ENCODE data around the gene NDFIP1.
"Not testable (repeated sequence)": the region's sequence is repeated elsewhere in the genome, so short reads cannot be mapped to it uniquely, and the experiment has no call there.

Gene NDFIP1

DNA sequence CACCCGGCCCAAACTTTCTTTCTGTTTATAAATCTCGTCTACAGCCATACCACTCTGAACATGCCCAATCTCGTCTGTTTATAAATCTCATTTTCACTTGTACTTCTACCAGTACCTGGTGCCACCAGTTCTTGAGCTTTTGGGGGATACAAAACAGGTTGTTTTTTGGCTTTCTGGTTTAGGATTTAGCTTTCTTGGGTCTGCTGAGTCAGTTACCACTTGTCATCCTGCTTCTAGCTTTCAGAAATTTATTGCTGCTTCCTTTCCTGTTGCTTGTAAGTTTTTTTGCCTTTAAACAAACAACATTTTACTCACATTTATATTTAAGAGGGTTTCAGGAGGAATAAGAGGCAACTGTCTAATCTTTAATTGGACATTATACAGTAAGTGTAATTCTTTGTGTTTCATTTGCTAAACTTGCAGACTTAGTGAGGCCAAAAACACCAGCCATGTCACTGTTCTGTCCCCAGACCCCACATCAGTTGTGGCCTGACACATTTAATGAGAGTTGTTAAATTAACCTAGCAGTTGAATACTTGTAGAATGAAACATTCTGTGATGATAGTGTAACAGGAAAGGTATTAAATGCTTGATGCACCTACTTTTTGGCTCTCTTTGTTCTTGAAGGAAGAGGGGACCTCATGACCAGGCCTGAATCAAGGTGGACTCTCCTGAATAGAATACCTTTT is 11.8 kb downstream of the NDFIP1 start:
- no peak for FAIRE-seq

- FAIRE-seq: no peak
These were observed 13.5 kb downstream of the NDFIP1 start for GRCh38 chr5:142122121-142122520.

- FAIRE-seq: no peak
These were observed 16.8 kb downstream of the NDFIP1 start for GRCh38 chr5:142125378-142125777.

DNA sequence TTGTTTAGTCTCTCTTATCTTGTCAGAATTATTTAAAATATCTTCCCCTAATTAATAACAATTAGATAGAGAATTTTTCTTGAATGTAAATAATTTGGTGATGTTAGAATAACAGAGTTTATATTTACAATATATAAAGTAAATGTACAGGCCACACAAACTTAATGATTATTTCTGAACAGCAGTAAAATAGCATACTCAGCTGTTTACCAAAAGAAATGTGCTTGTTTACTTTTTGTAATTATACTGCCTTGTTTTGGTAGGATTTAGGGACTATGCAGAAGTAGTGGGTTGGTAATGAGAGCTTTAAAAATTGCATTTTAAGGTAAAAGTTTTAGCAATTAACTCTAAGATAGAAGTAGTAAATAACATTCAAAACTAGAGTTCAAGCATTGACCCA is 17.4 kb downstream of the NDFIP1 start:
- FAIRE-seq: peak; percentile 12

GRCh38 chr5:142128675-142129208 is 20.2 kb downstream of the NDFIP1 start:
- FAIRE-seq: no peak

DNA sequence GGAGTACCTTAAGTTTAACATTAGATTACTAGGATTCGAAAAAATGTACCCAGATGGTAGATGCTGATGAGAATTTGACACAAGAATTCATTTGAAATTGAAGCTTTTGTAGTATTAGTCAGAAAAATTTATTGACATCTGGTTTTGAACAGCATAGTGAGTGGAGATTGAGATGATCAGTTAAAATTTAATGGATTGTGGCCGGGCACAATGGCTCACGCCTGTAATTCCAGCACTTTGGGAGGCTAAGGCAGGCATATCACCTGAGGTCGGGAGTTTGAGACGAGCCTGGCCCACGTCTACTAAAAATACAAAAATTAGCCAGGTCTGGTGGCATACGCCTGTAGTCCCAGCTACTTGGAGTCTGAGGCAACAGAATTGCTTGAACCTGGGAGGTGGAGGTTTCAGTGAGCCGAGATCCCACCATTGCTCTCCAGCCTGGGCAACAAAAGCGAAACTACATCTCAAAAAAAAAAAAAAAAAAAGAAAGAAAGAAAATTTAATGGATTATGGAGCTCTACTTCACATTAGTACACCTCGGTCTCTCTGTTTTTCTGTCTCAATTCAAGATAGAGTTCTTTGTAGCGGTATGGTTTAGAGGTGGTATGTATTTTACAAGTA is 21.0 kb downstream of the NDFIP1 start:
- FAIRE-seq: no peak

GRCh38 chr5:142131394-142131793 is 22.8 kb downstream of the NDFIP1 start:
- FAIRE-seq: no peak

- no peak for FAIRE-seq
These were observed 24.3 kb downstream of the NDFIP1 start for GRCh38 chr5:142132916-142133315.

DNA sequence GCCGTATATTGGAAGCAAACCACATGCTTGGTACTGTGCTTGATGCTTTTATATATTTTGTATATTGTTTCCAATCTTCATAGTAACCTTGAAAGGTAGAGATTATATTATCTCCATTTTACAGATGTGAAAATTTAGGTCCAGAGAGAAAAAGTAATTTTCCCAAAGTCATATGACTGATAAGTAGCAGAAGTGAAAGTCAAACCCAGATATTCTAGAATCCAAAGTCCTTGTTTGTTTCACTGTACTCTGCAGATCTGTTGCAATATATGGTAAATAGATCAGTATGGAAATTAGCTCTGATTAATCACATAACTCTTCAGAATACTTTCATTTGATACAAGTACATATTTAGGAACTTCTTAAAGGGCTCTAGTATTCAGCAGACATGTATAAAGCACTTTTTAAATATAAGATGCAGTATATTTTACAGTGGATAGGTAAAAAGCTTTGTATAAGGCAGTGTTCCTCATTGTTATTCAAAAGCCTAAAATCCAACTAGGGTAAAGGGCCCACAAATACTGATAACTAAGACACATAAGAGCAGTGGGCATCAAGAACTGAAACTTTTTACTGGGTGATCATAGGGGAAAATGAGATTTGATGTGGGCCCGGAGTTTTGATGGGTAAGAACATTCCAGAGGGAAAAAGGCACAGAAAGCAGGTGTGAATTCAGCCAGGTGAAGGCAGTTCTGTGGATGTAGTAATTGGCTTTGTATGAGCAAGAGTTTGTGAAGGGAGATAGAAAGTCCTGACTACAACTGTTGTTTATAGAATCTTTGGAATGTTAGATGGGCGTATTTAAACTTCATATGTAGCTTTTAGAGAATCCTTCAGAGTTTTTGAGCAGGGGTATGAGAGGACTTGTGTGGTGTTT is 25.0 kb downstream of the NDFIP1 start:
- FAIRE-seq: no peak

GRCh38 chr5:142134331-142135010 is 25.9 kb downstream of the NDFIP1 start:
- peak; percentile 21 for FAIRE-seq

GRCh38 chr5:142141463-142141862 is 32.9 kb downstream of the NDFIP1 start:
- no peak for FAIRE-seq

- peak; percentile 35 for FAIRE-seq
These were observed 35.3 kb downstream of the NDFIP1 start for GRCh38 chr5:142143878-142144277.

DNA sequence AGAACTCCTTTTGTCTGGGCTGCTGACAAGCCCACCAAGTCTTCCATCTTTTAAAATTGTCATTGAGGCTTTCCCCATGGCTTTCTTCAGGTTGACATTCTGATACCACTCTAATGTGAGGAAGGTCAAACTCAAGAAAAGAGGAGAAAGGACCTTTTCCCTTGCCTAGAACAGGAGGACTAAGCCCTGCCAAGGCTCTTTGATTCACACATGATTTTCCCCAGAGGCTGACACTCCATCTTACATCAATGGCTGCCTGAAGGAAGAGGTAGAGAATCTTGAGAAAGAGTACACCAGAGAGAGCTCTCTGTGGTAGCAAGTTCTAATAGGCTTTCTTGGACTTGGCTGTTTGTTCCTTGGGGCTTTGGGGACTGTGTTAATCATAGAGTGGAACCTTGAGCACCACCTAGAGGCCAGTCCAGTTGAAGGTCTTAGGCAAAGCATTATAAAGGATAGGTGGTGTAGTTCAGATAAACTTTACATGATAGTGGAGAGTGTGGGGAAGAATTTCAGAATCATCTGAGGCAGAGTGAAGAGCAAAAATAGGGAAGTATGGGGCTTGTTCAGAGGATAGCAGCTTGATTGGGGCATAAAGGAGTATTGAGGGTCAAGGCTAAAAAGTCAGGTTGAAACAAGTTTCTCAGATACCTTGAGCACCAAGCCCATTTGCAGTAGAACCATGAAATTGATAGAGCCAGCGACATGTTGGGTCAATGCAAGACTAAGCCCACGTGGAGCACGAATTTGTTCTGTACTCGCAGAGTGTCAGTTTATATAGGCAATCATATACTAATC is 36.7 kb downstream of the NDFIP1 start:
- peak; percentile 21 for FAIRE-seq

DNA sequence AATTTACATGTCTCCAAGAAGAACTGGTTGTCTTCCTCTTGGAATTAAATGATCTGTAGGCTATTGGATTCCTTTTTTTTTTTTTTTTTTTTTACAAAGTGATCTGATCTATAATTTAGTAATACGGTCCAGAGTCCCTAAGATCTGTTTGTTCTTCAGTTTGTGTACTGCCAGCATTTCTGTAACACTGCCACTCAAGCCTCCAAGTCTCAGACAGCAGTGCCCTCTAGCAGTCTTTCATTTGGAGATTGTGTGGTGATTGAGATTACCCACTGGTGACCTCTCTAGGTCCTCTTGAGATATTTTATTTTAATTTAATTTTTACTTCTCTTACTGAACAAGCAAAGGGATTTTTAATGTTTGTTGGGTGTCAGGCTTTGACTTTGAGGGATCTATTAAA is 40.8 kb downstream of the NDFIP1 start:
- FAIRE-seq: no peak

GRCh38 chr5:142150431-142150830 is 41.9 kb downstream of the NDFIP1 start:
- FAIRE-seq: no peak

GRCh38 chr5:142151436-142152383 is 43.1 kb downstream of the NDFIP1 start:
- FAIRE-seq: peak; percentile 87

GRCh38 chr5:142152384-142152732 is 43.8 kb downstream of the NDFIP1 start:
- no peak for FAIRE-seq

DNA sequence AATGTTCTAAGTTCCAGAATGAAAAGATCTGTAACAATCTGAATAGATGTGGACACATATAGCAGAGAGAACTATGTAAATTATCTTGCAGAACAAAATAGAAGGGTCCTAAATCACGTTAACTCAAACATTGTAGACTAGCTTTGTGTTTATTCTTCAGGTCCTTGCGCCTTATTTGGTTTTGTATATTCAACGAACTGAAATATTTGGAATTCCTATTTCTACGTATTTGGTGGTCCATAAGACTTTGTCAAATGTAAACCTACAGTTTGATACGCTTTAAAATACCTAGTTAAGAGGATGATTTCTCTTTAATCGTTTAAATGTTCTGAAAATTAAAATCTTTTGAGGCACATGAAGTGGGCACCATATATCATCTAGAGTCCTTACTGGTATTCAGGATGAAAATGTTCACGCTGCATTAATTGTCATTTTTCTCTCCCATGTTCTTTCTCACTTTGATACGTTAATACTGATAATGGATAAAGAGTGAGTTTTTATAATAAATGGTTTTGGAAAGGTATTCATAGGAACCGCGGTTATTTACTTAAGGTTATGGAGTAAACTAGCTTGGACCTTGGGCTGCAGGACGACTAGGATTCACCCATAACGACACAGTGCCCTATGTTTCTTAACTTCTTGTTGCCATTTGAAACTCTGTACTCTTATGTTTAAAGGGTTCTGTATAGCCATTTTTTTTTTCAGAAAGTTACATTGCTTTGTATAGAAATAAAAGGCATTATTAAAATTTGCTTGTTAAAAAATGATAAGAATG is 45.3 kb downstream of the NDFIP1 start:
- no peak for FAIRE-seq

DNA sequence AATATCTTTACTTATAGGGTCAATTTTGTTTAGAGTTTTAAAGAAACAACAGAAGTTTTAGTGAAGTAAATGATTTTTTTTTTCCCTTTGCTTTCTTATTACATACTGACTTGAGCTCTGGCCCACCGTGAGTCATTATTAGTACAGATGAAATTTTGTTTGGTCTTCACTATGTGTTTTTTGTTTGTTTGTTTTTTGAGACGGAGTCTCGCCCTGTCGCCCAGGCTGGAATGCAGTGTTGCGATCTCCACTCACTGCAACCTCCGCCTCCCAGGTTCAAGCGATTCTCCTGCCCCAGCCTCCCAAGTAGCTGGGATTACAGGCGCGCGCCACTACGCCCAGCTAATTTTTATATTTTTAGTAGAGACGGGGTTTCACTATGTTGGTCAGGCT is 45.9 kb downstream of the NDFIP1 start:
- not testable (repeated sequence) for FAIRE-seq

DNA sequence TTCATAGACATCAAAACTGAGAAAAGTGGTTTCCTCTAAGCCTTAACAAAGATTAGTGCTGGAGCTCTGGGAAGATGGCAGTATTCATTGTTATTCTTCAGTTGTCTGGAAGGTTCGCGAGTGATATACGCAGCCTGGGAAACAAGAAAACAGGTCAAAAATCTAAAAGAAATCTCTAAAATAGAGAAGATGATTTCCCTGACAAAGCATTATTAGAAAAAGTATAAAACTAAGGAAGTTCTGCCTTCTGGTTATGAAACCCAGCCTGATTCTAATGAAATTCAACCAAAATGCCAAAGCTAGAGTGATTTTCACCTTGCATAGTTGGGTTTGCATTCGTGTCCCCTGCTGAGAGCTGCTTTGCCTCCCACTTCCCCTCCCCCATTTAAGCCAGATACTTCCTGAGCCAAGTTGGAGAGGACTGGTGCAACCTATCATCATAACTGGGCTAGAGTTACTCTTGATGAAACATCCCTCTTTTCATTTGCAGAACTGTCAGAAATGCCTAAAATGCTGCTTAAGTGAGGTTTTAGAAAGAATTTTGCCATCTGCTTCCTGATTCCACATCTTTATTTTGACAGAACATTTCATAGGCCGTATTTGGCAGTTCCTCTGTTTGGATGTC is 48.4 kb downstream of the NDFIP1 start:
- FAIRE-seq: no peak
